ENCODE data around the gene ANKRD40CL. TPM values are rescaled to one million over a fixed set of nuclear protein-coding genes. Genes with fewer than 3 reads are reported as not detected.
A peak's percentile ranks its signal among the peaks of the same experiment; 100 is the strongest.

The ANKRD40CL gene
- total and polyA plus RNA-seq, 9 of the 15 experiments (the other 6 are each of a cell fraction or from before 2014, with no cell fraction given) = not detected

- TF ChIP-seq PHB2 (IDR thresholded peaks at IDR 0.05; ENCODE audit: low read depth) (no peak), ZEB2 (IDR thresholded peaks at IDR 0.05) (no peak), MYNN (IDR thresholded peaks at IDR 0.05) (no peak), MYNN (CRISPR knock-in tag; IDR thresholded peaks at IDR 0.05) (no peak), CREB3L1 (IDR thresholded peaks at IDR 0.05; ENCODE audit: borderline replicate concordance, low read depth) (no peak), PYGO2 (tag; IDR thresholded peaks at IDR 0.05) (no peak), TBP (optimal IDR thresholded peaks at IDR 0.05; ENCODE audit: low read depth, low read length) (no peak), GTF3C2 (IDR thresholded peaks at IDR 0.05; ENCODE audit: borderline replicate concordance, extremely low read depth, insufficient read length) (no peak), ZHX1 (conservative IDR thresholded peaks at IDR 0.05; ENCODE audit: low read length) (no peak), ZNF764 (CRISPR knock-in tag; IDR thresholded peaks at IDR 0.05; ENCODE audit: low read depth) (no peak)
- WGBS (ENCODE audit: insufficient coverage, low coverage, missing lambda C conversion rate) = 53% methylated on average over 7 of the region's 7 CpGs
- H3K4me2 ChIP-seq (ENCODE audit: insufficient read depth, low read length) = no peak overlapping the region
- H3K36me3 ChIP-seq (ENCODE audit: control insufficient read depth, insufficient read depth, low read length) = no peaks in the 10 kb centered on the region
- in situ Hi-C loops (cut with MboI) = no loop called here
- H3K4me1 ChIP-seq (replicated peaks in 1 of 2; ENCODE audit: control insufficient read depth in 2 of 2, insufficient read depth in 2 of 2, low read length in 2 of 2) = peaks cover 0 to 3% of the 10 kb centered on the region in 2 experiments; a peak in 1 of 5 replicates
- H4K20me1 ChIP-seq (replicated peaks; ENCODE audit: control insufficient read depth, insufficient read depth, low read length) = no peaks in the 10 kb centered on the region
- POLR2A ChIA-PET = interaction anchor here (0.6 kb wide), 1 partner anchor 25 kb away, joined by 3 read pairs; no protein-coding TSS in a partner anchor
- FAIRE-seq (no peak), ATAC-seq (no peak), DNase-seq (ENCODE audit: extremely low read depth in 1 of 4, low spot score in 3 of 4) (no peak)
- no peak overlapping the region for H3K4me3 ChIP-seq
- CTCF ChIA-PET (ENCODE audit: low intra/inter-chr PET ratio) = no interaction called here
- no peaks in the 10 kb centered on the region for H3K9me1 ChIP-seq (ENCODE audit: control insufficient read depth, insufficient read depth, low read length)
- no peaks in the 10 kb centered on the region for H3K79me2 ChIP-seq (ENCODE audit: control insufficient read depth, insufficient read depth, low read length)
- intact Hi-C loops (cut with micrococcal nuclease) = no loop called here
- H3K9ac ChIP-seq (ENCODE audit: insufficient read depth in 1 of 2, low read depth in 2 of 2, low read length in 2 of 2) = peak overlapping the region in 1 of 2 experiments; percentile 56; a peak in 1 of 4 replicates
- no TSS peak for BruUV-seq (replicated peaks)
- H2AFZ ChIP-seq (ENCODE audit: low read depth, low read length) = peak overlapping the region; percentile 34; the same call in 1 of the 2 replicates
- peaks cover 3 to 7% of the 10 kb centered on the region in 2 experiments; a peak in 4 of 5 replicates for H3K27me3 ChIP-seq (ENCODE audit: control insufficient read depth in 2 of 2, insufficient read depth in 2 of 2, low read length in 2 of 2)
- no peaks in the 10 kb centered on the region for H3K9me3 ChIP-seq (replicated peaks; ENCODE audit: control insufficient read depth, insufficient read depth, low read depth, low read length)
- H3K27ac ChIP-seq (ENCODE audit: extremely low read depth, low read depth, low read length) = no peak overlapping the region
These were observed 41.1 kb upstream of the ANKRD40CL start for GRCh38 chr17:50808413-50808812.

All from K562 (cell line).